Hematopoietic multipotent progenitor cell treated with erythropoietin and hydrocortisone succinate and interleukin-3 and kit ligand, for 8 days (in vitro differentiated cells): ENCODE results near the gene TMEM62.
"Not testable (repeated sequence)": the region's sequence is repeated elsewhere in the genome, so short reads cannot be mapped to it uniquely, and the experiment has no call there.

ENCODE experiments used
- DNase-seq: peaks from one replicate; pipeline ENCODE4 v3.0.0-alpha.2; 2015

The TMEM62 gene

DNA sequence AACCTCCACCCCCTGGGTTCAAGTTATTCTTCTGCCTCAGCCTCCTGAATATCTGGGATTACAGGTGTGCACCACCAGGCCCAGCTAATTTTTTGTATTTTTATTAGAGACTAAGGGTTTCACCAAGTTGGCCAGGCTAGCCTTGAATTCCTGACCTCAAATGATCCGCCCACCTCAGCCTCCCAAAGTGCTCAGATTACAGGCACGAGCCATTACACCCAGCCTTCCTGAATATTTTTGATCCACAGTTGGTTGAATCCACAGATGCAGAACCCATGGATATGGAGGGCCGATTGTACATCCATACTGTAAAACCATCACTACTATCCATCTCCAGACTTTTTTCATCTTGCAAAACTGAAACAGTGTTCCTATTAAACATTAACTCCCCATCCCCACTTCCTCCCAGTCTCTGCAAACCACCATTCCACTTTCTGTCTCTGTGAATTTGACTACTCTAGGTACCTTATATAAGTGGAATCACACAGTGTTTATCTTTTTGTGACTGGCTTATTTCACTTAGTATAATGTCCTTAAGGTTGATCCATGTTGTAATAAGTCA, 8.2 kb upstream of the TMEM62 start:
- DNase-seq: no peak

DNA sequence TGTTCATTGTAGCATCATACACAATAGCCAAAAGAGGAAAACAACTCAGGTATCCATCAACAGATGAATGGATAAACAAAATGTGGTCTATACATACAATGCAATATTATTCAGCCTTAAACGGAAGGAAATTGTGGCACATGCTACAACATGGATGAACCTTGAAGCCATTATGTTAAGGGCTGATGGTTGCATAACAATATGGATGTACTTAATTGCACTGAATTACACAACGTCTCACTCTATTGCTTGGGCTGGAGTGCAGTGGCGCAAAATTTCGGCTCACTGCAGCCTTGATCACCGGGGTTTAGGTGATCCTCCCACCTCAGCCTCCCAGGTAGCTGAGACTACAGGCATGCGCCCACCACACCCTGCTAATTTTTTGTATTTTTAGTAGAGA, 7.0 kb upstream of the TMEM62 start:
- DNase-seq: no peak

DNA sequence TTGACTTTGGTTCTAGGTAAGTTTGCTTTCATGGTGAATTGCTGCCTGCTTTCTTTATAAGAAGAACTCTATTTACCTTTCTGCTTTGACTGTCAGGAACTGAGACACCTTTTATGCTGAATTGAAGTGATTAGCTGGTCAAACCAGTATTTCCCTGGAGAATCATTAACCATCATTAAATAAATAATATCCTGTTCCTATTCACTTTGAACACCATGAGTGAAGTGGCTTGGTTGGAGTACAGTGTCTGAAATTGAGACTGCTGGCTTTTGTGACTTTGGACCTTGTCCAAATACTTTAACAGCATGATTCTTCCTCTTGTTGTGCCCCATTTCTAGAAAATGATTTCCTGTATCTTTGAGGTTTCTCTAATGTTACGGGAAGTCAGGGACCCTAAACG, 5.6 kb upstream of the TMEM62 start:
- no peak for DNase-seq

DNA sequence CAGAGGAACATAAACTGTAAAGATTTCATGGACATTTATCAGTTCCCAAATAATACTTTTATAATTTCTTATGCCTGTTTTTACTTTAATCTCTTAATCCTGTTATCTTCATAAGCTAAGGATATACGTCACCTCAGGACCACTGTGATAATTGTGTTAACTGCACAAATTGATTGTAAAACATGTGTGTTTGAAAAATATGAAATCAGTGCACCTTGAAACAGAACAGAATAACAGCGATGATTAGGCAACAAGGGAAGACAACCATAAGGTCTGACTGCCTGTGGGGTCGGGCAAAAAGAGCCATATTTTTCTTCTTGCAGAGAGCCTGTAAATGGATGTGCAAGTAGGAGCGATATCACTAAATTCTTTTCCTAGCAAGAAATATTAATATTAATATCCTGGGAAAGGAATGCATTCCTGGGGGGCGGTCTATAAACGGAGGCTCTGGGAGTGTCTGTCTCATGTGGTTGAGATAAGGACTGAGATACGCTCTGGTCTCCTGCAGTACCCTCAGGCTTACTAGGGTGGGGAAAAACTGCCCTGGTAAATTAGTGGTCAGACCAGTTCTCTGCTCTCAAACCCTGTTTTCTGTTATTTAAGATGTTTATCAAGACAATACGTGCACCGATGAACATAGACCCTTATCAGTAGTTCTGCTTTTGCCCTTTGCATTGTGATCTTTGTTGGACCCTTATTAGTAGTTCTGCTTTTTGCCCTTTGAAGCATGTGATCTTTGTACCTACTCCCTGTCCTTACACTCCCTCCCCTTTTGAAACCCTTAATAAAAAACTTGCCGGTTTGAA, 5.0 kb upstream of the TMEM62 start:
- peak; percentile 32 for DNase-seq

DNA sequence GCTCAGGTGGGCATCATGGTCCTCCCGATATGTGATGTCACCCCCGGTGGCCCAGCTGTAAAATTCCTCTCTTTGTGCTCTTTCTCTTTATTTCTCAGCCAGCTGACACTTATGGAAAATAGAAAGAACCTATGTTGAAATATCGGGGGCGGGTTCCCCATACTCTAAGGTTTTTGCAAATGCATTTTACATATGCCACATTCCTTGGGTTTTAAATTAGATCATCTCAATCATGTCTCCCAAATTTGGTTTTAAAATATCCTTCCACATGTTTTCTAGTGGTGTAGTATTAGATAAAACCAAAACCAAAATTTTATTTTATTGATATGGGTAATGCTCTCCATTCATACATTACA, 4.4 kb upstream of the TMEM62 start:
- DNase-seq: no peak

DNA sequence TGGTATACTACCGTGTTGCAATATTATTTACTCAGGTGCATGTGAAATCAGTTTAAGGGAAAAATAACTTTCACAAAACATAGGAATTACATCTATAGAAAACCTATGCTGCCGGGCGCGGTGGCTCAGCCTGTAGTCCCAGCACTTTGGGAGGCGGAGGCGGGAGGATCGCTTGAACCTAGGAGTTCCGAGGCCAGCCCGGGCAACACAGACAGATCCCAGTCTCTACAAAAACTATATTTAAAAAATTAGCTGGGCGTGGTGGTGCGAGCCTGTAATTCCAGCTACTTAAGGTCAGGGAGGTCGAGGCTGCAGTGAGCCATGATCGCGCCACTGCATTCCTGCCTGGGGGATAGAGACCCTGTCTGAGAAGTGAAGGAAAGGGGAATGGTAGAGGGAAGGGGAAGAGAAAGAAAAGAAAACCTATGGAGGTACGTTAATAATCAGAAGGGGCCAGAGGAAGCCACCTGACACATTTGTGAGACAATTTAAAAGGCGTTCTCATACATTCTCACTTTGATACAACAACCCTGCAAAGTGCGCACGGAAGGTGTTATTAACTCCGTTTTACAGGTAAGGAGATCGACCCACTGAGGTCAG, 456 bp upstream of the TMEM62 start:
- no peak for DNase-seq

DNA sequence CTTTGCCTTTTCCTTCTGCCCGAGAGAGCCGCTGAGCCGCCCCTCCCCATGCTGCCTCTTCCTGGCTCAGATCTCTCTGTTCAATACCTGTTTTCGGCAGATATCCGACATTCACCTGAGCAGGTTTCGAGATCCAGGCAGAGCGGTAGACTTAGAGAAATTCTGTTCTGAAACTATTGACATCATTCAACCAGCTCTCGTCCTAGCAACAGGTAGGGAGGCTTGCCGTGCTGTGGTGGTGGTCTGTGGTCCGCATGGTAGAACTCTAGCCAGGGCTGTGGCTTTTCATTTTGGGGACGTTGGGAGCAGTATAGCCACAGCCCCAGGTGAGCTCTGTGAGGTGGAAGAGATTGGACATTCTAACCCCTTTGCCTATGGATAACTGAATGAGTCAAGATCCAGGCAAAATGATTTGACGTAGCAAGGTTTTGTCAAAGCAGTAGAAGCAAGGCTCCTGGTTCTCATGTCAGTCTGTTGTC, 810 bp downstream of the TMEM62 start:
- DNase-seq: no peak

DNA sequence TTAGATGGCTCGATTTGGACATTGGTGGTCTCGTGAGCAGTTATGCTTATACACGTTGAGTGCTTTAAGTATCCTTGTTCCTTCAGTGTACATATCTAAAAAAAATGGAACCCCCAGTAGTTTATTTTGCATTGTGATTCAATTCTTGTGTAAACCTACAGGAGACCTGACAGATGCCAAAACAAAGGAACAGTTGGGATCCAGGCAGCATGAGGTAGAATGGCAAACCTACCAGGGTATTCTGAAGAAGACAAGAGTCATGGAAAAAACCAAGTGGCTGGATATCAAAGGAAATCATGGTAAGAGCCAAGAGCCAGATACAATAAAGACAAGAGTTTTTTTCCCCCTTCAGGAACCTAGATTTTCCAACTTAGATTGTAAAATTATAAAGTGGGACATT, 2.0 kb downstream of the TMEM62 start:
- no peak for DNase-seq

DNA sequence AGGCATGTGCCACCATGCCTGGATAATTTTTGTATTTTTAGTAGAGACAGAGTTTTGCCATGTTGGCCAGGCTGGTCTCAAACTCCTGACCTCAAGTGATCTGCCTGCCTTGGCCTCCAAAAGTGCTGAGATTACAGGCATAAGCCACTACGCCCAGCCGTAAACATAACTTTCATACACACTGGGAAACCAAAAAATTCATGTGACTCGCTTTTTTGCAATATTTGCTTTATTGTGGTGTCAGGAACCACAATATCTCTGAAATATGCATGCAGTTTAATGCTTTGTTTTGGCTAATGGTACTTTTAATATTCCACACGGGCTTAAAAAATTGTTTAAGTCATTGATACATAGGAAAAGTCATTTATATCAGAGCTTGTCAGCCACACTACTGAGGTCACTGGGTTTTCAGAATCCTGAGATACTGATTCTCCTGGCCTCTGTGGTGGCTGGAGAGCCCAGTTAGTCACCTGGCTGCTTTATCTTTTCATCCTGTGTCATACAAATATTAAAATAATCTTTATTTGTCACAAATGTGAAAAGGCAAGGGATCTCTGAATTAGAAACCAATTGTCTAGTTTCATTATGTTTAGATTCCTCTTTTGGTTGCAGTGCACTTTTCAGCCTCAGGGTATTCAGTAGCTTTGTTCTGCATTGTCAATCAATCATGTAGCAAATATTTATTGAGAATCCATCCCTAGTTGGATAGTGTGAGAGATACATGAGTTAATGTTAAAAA, 10.0 kb downstream of the TMEM62 start:
- no peak for DNase-seq

DNA sequence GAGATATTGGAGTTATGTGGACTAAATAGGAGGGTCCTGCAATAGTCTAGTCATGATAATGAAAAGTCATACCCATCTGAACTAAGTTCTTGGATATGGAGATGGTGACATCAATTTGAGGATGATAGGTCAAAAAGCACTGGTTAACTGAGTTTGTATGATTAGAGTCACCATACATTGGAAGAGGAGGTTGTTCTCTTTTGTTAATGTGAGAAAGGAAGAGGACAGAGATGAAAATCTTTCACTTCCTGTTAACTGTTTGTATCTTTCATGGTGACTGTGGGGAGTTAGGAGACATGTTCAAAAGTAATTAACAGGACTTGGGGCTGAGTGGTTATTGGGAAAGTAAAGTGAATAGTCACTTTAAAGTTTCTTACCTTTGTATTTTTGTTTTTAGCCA, 11.1 kb downstream of the TMEM62 start:
- DNase-seq: no peak

DNA sequence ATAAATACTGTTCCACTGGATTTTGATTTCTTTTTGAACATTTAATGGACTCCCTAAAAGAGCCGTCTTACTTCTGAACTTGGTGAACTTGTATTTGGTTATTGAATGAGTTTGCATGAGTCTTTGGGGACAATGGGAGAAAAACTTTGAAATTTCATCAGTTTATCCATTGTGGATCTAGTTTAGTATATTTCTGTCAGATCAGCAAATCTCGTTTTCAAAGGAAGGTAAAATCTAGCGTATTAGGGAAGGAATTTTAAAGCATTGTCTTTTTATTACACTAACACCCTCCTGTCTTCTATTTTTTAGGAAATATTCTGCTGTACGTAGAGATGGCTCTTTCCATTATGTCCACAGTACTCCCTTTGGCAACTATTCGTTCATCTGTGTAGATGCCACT, 12.8 kb downstream of the TMEM62 start:
- DNase-seq: no peak

DNA sequence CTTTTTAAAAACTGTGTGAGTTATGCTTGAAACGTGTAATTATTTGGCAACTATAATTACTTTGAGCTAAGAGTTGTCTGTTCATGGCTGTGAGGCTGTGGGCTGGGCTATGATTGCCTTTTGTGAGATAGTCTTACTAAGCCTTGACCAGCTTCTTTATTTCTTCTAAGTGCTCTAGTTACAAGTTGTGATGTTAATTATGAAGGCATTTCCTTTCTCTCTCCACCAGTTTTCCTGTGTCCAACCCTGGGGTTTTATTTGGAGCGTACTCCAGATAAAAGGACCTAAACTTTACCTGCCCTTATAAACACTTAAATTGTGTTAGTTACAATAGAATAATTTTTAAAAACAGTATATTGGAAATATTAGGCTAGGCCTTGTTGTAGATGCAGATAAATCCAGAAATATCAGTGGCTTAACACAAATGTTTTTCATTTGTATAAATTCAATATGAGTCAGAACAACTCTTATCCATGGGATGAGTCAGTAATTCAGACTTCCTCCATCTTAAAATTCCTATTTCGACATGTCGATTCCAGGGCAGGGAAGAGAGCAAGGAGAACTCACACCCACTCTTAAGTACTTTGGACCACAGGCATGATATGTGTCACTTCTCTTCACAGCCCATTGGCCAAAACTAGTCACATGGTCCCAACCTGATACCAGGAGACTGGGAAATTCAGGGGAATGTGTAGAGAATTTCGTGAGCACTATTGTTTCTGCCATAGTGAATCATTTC, 17.0 kb downstream of the TMEM62 start:
- DNase-seq: no peak

DNA sequence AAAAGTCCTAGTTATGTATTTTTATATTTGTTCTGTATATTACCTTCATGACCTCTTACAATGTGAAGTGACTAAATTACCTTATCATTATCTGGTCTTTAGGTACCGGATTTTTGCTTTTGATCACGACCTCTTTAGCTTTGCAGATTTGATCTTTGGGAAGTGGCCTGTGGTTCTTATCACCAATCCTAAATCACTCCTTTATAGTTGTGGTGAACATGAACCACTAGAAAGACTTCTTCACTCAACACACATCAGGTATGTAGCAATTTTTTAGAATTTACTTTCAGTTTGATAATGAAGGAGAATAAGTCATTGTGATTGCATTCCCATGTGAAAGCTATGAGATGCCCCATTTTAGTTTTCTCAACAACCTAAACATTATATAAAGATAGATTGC, 18.3 kb downstream of the TMEM62 start:
- DNase-seq: no peak

DNA sequence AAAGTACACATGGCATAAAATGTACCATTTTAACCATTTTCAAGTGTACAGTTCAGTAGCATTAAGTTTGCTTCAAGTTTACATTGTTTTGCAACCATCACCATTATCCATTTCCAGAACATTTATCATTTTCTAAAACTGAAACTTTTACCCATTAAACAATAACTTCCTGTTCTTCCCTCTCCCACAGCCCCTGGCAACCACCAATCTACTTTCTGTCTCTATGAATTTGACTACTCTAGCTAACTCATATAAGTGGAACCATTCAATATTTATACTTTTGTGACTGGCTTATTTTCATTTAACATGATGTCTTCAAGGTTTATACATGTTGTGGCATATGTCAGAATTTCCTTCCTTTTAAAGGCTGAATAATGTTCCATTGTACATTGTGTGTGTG, 19.9 kb downstream of the TMEM62 start:
- DNase-seq: no peak

DNA sequence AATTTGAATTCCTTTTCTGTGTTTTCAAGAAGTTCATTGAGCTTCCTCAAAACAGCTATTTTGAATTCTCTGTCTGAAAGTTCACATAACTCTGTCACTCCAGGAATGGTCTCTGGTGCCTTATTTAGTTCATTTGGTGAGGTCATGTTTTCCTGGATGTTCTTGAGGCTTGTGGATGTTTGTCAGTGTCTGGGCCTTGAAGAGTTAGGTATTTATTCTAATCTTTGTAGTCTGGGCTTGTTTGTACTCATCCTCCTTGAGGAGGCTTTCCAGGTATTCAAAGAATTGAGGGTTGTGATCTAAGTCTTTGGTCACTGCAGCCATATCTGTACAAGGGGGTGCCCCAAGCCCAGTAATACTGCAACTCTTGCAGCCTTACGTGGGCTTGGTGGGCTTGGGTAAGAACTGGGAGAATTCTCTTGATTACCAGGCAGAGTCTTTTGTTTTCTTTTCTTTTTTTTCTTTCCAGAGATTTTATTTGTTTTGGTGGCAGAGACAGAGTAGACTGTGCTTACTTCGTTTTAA, 32.5 kb downstream of the TMEM62 start:
- DNase-seq: no peak

DNA sequence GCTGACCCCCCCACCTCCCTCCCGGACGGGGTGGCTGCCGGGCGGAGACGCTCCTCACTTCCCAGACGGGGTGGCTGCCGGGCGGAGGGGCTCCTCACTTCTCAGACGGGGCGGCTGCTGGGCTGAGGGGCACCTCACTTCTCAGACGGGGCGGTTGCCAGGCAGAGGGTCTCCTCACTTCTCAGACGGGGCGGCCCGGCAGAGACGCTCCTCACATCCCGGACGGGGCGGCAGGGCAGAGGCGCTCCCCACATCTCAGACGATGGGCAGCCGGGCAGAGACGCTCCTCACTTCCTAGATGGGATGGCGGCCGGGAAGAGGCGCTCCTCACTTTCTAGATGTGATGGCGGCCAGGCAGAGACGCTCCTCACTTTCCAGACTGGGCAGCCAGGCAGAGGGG, 33.9 kb downstream of the TMEM62 start:
- not testable (repeated sequence) for DNase-seq

DNA sequence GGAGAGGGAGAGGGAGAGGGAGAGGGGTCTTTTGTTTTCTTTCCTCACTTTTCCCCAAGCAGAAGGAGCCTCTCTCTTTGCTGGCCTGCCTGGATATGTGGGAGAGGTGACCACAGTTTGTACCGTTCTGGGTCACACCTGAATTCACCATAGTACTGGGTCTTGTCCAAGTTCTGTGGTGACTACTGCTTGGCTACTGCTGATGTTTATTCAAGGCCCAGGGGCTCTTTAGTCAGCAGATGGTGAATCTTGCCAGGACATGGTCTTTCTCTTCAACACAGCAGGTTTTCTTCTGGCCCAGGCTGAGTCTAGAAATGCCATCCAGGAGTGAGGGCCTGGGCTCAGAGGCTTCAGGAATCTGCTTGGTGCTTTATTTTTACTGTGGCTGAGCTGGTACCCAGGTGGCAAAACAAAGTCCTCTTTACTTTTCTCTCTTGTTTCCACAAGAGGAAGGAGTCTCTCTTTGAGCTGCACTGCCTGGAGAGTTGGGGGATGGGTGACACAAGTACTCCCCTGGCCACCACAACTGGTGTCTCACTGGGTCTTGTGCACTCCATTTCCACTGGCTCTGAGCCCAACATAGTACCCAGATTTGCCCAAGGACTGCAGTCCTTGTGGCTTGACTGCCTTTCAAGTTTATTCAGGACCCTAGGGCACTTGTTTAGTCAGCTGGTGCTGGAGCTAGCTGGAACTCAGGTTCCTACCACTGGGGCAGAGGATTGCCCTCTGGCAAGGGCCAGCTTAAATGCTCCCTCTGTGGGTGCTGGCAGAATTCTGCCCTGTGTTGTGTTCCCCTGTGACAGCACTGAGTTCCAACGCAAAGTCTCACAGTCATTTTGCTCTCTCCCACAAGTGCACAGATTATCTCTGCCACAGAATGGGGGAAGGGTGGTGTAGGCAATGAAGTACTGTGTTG, 35.1 kb downstream of the TMEM62 start:
- DNase-seq: no peak

DNA sequence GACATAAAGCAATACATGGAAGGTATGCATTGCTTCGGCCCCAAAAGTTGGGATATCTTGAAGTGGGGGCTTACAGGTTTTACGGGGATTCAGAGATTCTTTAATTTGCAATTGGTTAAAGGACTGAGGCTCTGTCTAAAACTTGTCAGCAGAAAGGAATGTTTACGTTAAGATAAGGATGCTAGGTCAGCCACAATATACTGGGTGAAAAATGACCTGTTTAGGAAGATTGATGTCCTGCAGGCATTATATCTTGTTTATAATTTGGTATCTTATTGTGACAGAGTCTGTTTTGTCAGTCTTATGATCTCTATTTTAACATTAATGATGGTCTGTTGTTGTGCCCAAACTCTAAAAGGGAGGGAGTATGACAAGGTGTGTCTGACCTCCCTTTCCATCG, 36.5 kb downstream of the TMEM62 start:
- DNase-seq: no peak

DNA sequence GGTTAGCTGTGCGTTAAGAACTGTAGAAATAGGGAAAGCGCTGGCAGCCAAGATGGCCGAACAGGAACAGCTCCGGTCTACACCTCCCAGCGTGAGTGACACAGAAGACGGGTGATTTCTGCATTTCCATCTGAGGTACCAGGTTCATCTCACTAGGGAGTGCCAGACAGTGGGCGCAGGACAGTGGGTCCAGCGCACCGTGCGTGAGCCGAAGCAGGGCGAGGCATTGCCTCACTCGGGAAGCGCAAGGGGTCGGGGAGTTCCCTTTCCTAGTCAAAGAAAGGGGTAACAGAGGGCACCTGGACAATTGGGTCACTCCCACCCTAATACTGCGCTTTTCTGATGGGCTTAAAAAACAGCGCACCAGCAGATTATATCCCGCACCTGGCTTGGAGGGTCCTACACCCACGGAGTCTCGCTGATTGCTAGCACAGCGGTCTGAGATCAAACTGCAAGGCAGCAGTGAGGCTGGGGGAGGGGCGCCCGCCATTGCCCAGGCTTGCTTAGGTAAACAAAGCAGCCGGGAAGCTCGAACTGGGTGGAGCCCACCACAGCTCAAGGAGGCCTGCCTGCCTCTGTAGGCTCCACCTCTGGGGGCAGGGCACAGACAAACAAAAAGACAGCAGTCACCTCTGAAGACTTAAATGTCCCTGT, 42.4 kb downstream of the TMEM62 start:
- DNase-seq: not testable (repeated sequence)

DNA sequence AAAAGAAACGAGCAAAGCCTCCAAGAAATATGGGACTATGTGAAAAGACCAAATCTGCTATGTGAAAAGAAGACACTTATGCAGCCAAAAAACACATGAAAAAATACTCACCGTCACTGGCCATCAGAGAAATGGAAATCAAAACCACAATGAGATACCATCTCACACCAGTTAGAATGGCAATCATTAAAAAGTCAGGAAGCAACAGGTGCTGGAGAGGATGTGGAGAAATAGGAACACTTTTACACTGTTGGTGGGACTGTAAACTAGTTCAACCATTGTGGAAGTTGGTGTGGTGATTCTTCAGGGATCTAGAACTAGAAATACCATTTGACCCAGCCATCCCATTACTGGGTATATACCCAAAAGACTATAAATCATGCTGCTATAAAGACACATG, 43.8 kb downstream of the TMEM62 start:
- not testable (repeated sequence) for DNase-seq

DNA sequence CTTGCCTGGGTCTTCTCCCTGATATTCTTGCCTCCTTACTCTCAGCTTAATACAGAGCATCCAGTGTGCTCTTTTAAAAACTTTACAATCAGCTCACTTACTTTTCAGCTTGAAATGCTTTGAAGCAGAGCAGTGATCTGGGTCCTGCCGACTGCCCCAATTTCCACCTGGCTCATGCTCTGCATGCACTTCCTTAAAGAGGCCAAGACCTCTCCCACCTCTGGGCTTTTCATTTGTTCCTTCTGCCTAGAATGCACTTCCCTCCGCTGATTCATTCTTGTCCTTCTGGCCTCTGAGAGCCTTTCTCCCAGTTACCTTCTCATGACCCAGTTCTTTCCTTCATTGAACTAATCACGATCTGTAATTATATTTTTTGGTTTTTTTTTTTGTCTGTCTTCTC, 49.9 kb downstream of the TMEM62 start:
- no peak for DNase-seq
